ENCODE measurements around the gene AZIN2.
"Not testable (repeated sequence)": the region's sequence is repeated elsewhere in the genome, so short reads cannot be mapped to it uniquely, and the experiment has no call there.

Gene AZIN2

DNA sequence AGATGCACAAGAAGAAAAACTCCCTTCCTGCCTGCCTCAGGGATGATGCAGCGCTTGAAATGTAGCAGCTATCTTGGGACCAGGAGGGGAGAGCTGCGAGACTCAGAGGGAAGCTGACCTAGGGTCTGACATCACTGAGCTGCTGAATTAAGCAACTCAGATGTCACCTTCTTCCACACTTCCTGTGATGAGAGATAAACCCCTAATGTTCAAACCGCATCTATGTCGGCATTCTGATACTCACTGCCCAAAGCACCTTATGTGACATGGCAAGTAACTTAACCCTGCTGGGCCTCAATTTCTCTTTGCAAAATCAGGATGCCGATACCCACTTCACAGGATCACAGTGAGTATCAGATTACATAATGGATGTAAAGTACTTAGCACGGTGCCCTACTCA lies 35.1 kb upstream of the AZIN2 start:
- Histone ChIP-seq H3K4me3 (ENCODE audit: low read depth in 1 of 2, low read length in 2 of 2) (no peak overlapping the region), H3K27ac (ENCODE audit: low read depth, low read length) (no peak overlapping the region), H3K36me3 (ENCODE audit: insufficient read depth, low read length) (no peaks in the 10 kb centered on the region)

DNA sequence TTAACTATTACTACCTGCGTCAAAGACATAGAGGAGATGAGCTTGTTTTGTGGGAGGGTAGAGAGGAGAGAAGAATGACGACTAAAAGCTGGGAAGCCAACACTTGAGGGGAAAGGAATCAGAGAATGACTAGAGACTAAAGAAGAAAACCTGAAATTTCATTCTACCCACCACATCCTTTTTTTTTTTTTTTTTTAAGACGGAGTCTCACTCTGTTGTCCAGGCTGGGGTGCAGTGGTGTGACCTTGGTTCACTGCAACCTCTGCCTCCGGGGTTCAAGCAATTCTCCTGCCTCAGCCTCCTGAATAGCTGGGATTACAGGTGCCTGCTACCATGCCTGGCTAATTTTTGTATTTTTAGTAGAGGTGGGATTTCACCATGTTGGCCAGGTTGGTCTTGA lies 34.7 kb upstream of the AZIN2 start:
- not testable (repeated sequence) for H3K27me3 ChIP-seq (ENCODE audit: control insufficient read depth in 1 of 2, insufficient read depth in 2 of 2, low read length in 2 of 2); H3K27ac ChIP-seq (ENCODE audit: low read depth, low read length); H3K4me3 ChIP-seq (ENCODE audit: low read depth in 1 of 2, low read length in 2 of 2)

More for the DNA sequence above, 35.1 kb upstream of the AZIN2 start:
- peaks cover 8% of the 10 kb centered on the region for H3K4me1 ChIP-seq (ENCODE audit: insufficient read depth, low read length)
- no peaks in the 10 kb centered on the region for H3K27me3 ChIP-seq (ENCODE audit: control insufficient read depth in 1 of 2, insufficient read depth in 2 of 2, low read length in 2 of 2)
- no peak overlapping the region for H3K9ac ChIP-seq (ENCODE audit: low read length)
- no peaks in the 10 kb centered on the region for H3K9me3 ChIP-seq (ENCODE audit: low read length)

DNA sequence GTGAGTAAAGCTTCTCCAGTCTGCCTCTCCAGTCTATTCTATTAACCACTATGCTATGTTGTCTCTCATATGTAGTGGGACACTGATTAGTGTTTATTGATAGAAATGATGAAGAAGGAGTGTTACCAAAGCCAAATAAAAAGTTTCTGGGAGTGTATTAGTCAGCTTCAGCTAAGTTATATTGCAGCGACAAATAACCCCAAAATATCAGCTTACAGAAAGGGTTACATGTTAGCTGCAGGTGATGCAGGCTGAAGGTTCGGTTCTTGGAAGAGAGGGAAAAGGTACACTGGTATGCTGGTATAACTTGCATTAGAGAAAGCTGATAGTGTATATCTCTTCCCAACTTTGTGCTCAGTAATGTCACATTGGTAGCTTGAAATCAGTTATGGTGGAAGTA lies 33.7 kb upstream of the AZIN2 start:
- no peaks in the 10 kb centered on the region for H3K36me3 ChIP-seq (ENCODE audit: insufficient read depth, low read length)
- no peak overlapping the region for H3K4me3 ChIP-seq (ENCODE audit: low read depth in 1 of 2, low read length in 2 of 2)
- no peaks in the 10 kb centered on the region for H3K27me3 ChIP-seq (ENCODE audit: control insufficient read depth in 1 of 2, insufficient read depth in 2 of 2, low read length in 2 of 2)
- H3K27ac ChIP-seq (ENCODE audit: low read depth, low read length): no peak overlapping the region
- no peaks in the 10 kb centered on the region for H3K9me3 ChIP-seq (ENCODE audit: low read length)
- H3K9ac ChIP-seq (ENCODE audit: low read length): no peak overlapping the region
- peaks cover 8% of the 10 kb centered on the region for H3K4me1 ChIP-seq (ENCODE audit: insufficient read depth, low read length)

More for the DNA sequence above, 34.7 kb upstream of the AZIN2 start:
- H3K36me3 ChIP-seq (ENCODE audit: insufficient read depth, low read length); H3K4me1 ChIP-seq (ENCODE audit: insufficient read depth, low read length); H3K9ac ChIP-seq (ENCODE audit: low read length); H3K9me3 ChIP-seq (ENCODE audit: low read length): not testable (repeated sequence)

GRCh38 chr1:33047839-33048305 lies 33.1 kb upstream of the AZIN2 start:
- no peak overlapping the region for H3K27ac ChIP-seq (ENCODE audit: low read depth, low read length)
- H3K4me3 ChIP-seq (ENCODE audit: low read depth in 1 of 2, low read length in 2 of 2): no peak overlapping the region
- no peaks in the 10 kb centered on the region for H3K9me3 ChIP-seq (ENCODE audit: low read length)
- no peaks in the 10 kb centered on the region for H3K36me3 ChIP-seq (ENCODE audit: insufficient read depth, low read length)
- H3K27me3 ChIP-seq (ENCODE audit: control insufficient read depth in 1 of 2, insufficient read depth in 2 of 2, low read length in 2 of 2): no peaks in the 10 kb centered on the region
- H3K4me1 ChIP-seq (ENCODE audit: insufficient read depth, low read length): peaks cover 8% of the 10 kb centered on the region
- no peak overlapping the region for H3K9ac ChIP-seq (ENCODE audit: low read length)

- H3K9ac ChIP-seq (ENCODE audit: low read length): no peak overlapping the region
- H3K9me3 ChIP-seq (ENCODE audit: low read length): no peaks in the 10 kb centered on the region
- peaks cover 8% of the 10 kb centered on the region for H3K4me1 ChIP-seq (ENCODE audit: insufficient read depth, low read length)
- no peak overlapping the region for H3K4me3 ChIP-seq (ENCODE audit: low read depth in 1 of 2, low read length in 2 of 2)
- H3K27me3 ChIP-seq (ENCODE audit: control insufficient read depth in 1 of 2, insufficient read depth in 2 of 2, low read length in 2 of 2): no peaks in the 10 kb centered on the region
- H3K36me3 ChIP-seq (ENCODE audit: insufficient read depth, low read length): no peaks in the 10 kb centered on the region
- no peak overlapping the region for H3K27ac ChIP-seq (ENCODE audit: low read depth, low read length)
Measured at GRCh38 chr1:33048426-33048825, 32.5 kb upstream of the AZIN2 start.

- Histone ChIP-seq H3K9me3 (ENCODE audit: low read length) (no peaks in the 10 kb centered on the region), H3K4me1 (ENCODE audit: insufficient read depth, low read length) (peaks cover 8% of the 10 kb centered on the region), H3K27ac (ENCODE audit: low read depth, low read length) (no peak overlapping the region)
Measured at GRCh38 chr1:33049371-33049770, 31.6 kb upstream of the AZIN2 start.

GRCh38 chr1:33050221-33051076 lies 30.5 kb upstream of the AZIN2 start:
- Histone ChIP-seq H3K9me3 (ENCODE audit: low read length) (no peaks in the 10 kb centered on the region), H3K27ac (ENCODE audit: low read depth, low read length) (no peak overlapping the region), H3K4me3 (ENCODE audit: low read depth in 1 of 2, low read length in 2 of 2) (no peak overlapping the region), H3K36me3 (ENCODE audit: insufficient read depth, low read length) (no peaks in the 10 kb centered on the region), H3K27me3 (ENCODE audit: control insufficient read depth in 1 of 2, insufficient read depth in 2 of 2, low read length in 2 of 2) (no peaks in the 10 kb centered on the region), H3K9ac (ENCODE audit: low read length) (no peak overlapping the region), H3K4me1 (ENCODE audit: insufficient read depth, low read length) (peaks cover 14% of the 10 kb centered on the region)

More at GRCh38 chr1:33049371-33049770, 31.6 kb upstream of the AZIN2 start:
- no peak overlapping the region for H3K9ac ChIP-seq (ENCODE audit: low read length)
- H3K36me3 ChIP-seq (ENCODE audit: insufficient read depth, low read length): no peaks in the 10 kb centered on the region
- H3K27me3 ChIP-seq (ENCODE audit: control insufficient read depth in 1 of 2, insufficient read depth in 2 of 2, low read length in 2 of 2): no peaks in the 10 kb centered on the region
- no peak overlapping the region for H3K4me3 ChIP-seq (ENCODE audit: low read depth in 1 of 2, low read length in 2 of 2)

DNA sequence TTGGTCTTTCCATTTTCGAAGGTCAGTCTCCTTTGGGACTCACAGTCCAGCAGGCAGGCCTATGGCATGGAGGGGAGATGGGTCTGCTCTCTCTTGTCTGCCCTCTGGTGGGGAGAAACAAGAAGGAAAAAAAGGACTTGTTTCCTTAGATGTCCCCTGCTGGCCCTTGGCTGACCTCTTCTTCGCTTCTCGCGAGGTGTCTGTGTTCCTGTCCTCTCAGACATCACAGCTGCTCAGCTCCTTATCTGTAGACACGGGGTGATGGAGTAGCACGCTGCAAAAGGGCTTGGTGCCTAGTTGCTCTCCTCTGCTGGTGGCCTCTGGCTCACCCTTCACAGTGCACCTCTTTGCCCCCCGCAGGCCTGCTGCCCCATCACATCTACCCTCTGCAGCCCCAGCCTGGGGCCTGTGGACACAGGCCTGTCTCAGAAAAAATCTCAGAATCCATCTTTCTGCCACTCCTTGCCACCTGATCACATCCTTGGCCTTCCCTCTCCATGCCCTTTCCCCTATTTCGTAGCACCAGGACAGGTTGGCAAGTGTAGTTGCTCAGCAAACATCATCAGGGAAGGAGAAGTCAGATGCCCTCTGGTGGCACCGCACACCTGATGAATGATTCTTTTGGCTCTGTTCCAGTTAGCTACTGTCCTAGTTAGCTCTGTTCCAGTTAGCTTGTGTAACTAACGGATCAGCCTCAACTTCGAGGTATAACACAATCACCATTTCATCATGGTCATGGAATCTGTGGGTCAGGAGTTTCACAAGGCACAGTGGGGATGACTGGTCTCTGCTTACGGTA lies 25.5 kb upstream of the AZIN2 start:
- Histone ChIP-seq H3K9ac (ENCODE audit: low read length) (no peak overlapping the region), H3K4me1 (ENCODE audit: insufficient read depth, low read length) (peaks cover 9% of the 10 kb centered on the region), H3K27ac (ENCODE audit: low read depth, low read length) (no peak overlapping the region), H3K4me3 (ENCODE audit: low read depth in 1 of 2, low read length in 2 of 2) (no peak overlapping the region), H3K27me3 (ENCODE audit: control insufficient read depth in 1 of 2, insufficient read depth in 2 of 2, low read length in 2 of 2) (no peaks in the 10 kb centered on the region), H3K36me3 (ENCODE audit: insufficient read depth, low read length) (no peaks in the 10 kb centered on the region), H3K9me3 (ENCODE audit: low read length) (no peaks in the 10 kb centered on the region)

GRCh38 chr1:33056426-33056825 lies 24.5 kb upstream of the AZIN2 start:
- Histone ChIP-seq H3K27ac (ENCODE audit: low read depth, low read length) (no peak overlapping the region), H3K4me3 (ENCODE audit: low read depth in 1 of 2, low read length in 2 of 2) (no peak overlapping the region), H3K9me3 (ENCODE audit: low read length) (no peaks in the 10 kb centered on the region)

GRCh38 chr1:33057095-33057494 lies 23.9 kb upstream of the AZIN2 start:
- Histone ChIP-seq H3K4me3 (ENCODE audit: low read depth in 1 of 2, low read length in 2 of 2) (no peak overlapping the region), H3K9me3 (ENCODE audit: low read length) (no peaks in the 10 kb centered on the region), H3K27me3 (ENCODE audit: control insufficient read depth in 1 of 2, insufficient read depth in 2 of 2, low read length in 2 of 2) (no peaks in the 10 kb centered on the region), H3K36me3 (ENCODE audit: insufficient read depth, low read length) (no peaks in the 10 kb centered on the region), H3K4me1 (ENCODE audit: insufficient read depth, low read length) (peaks cover 7% of the 10 kb centered on the region), H3K9ac (ENCODE audit: low read length) (no peak overlapping the region), H3K27ac (ENCODE audit: low read depth, low read length) (no peak overlapping the region)

More at GRCh38 chr1:33056426-33056825, 24.5 kb upstream of the AZIN2 start:
- no peaks in the 10 kb centered on the region for H3K36me3 ChIP-seq (ENCODE audit: insufficient read depth, low read length)
- H3K27me3 ChIP-seq (ENCODE audit: control insufficient read depth in 1 of 2, insufficient read depth in 2 of 2, low read length in 2 of 2): no peaks in the 10 kb centered on the region
- peaks cover 7% of the 10 kb centered on the region for H3K4me1 ChIP-seq (ENCODE audit: insufficient read depth, low read length)
- no peak overlapping the region for H3K9ac ChIP-seq (ENCODE audit: low read length)

DNA sequence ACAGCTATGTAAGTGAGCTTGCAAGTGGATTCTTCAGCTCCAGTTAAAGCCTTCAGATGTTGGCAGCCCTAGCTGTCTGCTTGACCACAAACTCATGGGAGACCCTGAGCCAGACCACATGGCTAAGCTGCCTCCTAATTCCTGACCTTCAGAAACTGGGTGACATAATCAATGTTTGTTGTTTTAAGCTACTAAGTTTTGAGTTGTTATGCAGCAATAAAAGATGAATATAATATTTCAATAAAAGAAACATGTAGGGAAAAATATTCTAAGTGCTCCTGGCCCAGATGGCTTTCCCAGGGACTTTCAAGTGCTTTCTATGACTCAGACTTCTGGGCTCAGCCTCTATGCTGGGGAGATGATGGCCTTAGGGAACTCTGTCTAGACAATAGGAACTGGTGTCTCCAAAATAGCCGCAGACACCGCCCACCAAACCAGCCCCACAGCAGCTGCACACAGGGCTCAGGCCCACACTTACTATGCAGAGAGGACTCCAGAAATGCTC lies 20.3 kb upstream of the AZIN2 start:
- peaks cover 13% of the 10 kb centered on the region for H3K9me3 ChIP-seq (ENCODE audit: low read length)
- H3K27ac ChIP-seq (ENCODE audit: low read depth, low read length): no peak overlapping the region
- H3K4me3 ChIP-seq (ENCODE audit: low read depth in 1 of 2, low read length in 2 of 2): no peak overlapping the region
- H3K4me1 ChIP-seq (ENCODE audit: insufficient read depth, low read length): no peaks in the 10 kb centered on the region
- H3K27me3 ChIP-seq (ENCODE audit: control insufficient read depth in 1 of 2, insufficient read depth in 2 of 2, low read length in 2 of 2): no peaks in the 10 kb centered on the region
- H3K36me3 ChIP-seq (ENCODE audit: insufficient read depth, low read length): no peaks in the 10 kb centered on the region
- no peak overlapping the region for H3K9ac ChIP-seq (ENCODE audit: low read length)

Measured in muscle layer of colon (tissue), 2 donors.